GM23338 (cell line): ENCODE results near the gene TPPP3. TPM values are rescaled to one million over a fixed set of nuclear protein-coding genes. Genes with fewer than 3 reads are reported as not detected.
A peak's percentile ranks its signal among the peaks of the same experiment; 100 is the strongest.

Experiments used
- ATAC-seq: fragments of 200-7000 bp; cut with Tn5 transposase; 3 replicates; pipeline ENCODE4 v1.9.1; 2020
- DNase-seq: peaks from one replicate; pipeline ENCODE4 v3.0.0-alpha.2; 2015; ENCODE audit warnings: low spot score
- H2AFZ ChIP-seq: fragments of 200-600 bp; sonication (generic); 2 replicates; pipeline ENCODE4 v1.8.0; 2016; ENCODE audit warnings: antibody characterized with exemption, mild to moderate bottlenecking, moderate library complexity
- H3F3A ChIP-seq: fragments of 200-600 bp; sonication (generic); replicated peaks from 2 replicates; pipeline ENCODE4 v1.8.0; 2017; ENCODE audit warnings: antibody characterized with exemption, mixed run types, low read depth
- H3K27ac ChIP-seq: fragments of 200-600 bp; sonication (generic); 2 replicates; pipeline ENCODE4 v1.6.1; 2016; ENCODE audit warnings: low read depth
- H3K27me3 ChIP-seq: fragments of 200-600 bp; sonication (generic); 2 replicates; pipeline ENCODE4 v1.8.0; 2016; ENCODE audit warnings: mild to moderate bottlenecking, mixed run types, moderate library complexity; ENCODE audit not compliant: insufficient read depth
- H3K36me3 ChIP-seq: fragments of 200-600 bp; sonication (generic); 2 replicates; pipeline ENCODE4 v1.8.0; 2016; ENCODE audit warnings: mild to moderate bottlenecking; ENCODE audit not compliant: insufficient read depth
- H3K4me1 ChIP-seq: fragments of 200-600 bp; sonication (generic); 2 replicates; pipeline ENCODE4 v1.8.0; 2016; ENCODE audit warnings: mild to moderate bottlenecking, moderate library complexity; ENCODE audit not compliant: insufficient read depth
- H3K4me2 ChIP-seq: fragments of 200-600 bp; sonication (generic); 2 replicates; pipeline ENCODE4 v1.7.1; 2017; ENCODE audit warnings: mixed run types
- H3K4me3 ChIP-seq: fragments of 200-600 bp; sonication (generic); 2 replicates; pipeline ENCODE4 v1.6.1; 2016; ENCODE audit warnings: mixed run types
- H3K79me2 ChIP-seq: fragments of 200-600 bp; sonication (generic); replicated peaks from 2 replicates; pipeline ENCODE4 v1.8.0; 2017; ENCODE audit warnings: mild to moderate bottlenecking; ENCODE audit not compliant: insufficient read depth
- H3K9me2 ChIP-seq: fragments of 200-600 bp; sonication (generic); 2 replicates; pipeline ENCODE4 v1.8.0; 2017; ENCODE audit not compliant: insufficient read depth
- H4K20me1 ChIP-seq: fragments of 200-600 bp; sonication (generic); replicated peaks from 2 replicates; pipeline ENCODE4 v1.8.0; 2017; ENCODE audit warnings: mild to moderate bottlenecking; ENCODE audit not compliant: insufficient read depth
- H3K27ac Mint-ChIP-seq: 2 replicates; pipeline ENCODE4 v1.8.0; 2020; ENCODE audit warnings: inconsistent platforms, mild to moderate bottlenecking, moderate library complexity, mixed read lengths
- H3K27me3 Mint-ChIP-seq: 3 replicates; pipeline ENCODE4 v1.8.0; 2022; ENCODE audit warnings: low read depth, mild to moderate bottlenecking, moderate library complexity, mixed read lengths, inconsistent platforms; ENCODE audit not compliant: insufficient read depth, poor library complexity
- H3K36me3 Mint-ChIP-seq: 3 replicates; pipeline ENCODE4 v1.8.0; 2021; ENCODE audit warnings: low read depth, mild to moderate bottlenecking, inconsistent platforms, moderate library complexity, mixed read lengths
- H3K4me1 Mint-ChIP-seq: 3 replicates; pipeline ENCODE4 v1.8.0; 2020; ENCODE audit warnings: mild to moderate bottlenecking, inconsistent platforms, mixed read lengths
- H3K4me3 Mint-ChIP-seq: 3 replicates; pipeline ENCODE4 v1.8.0; 2021; ENCODE audit warnings: moderate library complexity, mild to moderate bottlenecking, inconsistent platforms, mixed read lengths
- H3K9me3 Mint-ChIP-seq: 3 replicates; pipeline ENCODE4 v1.8.0; 2020; ENCODE audit warnings: moderate library complexity, mild to moderate bottlenecking, inconsistent platforms, mixed read lengths
- CREB1 ChIP-seq: fragments of 250-450 bp; sonication (Bioruptor Pico); IDR thresholded peaks from 2 replicates; pipeline ENCODE4 v1.5.0; 2020; ENCODE audit warnings: low read depth, mild to moderate bottlenecking, moderate library complexity
- ETS1 ChIP-seq: IDR thresholded peaks from 2 replicates; pipeline ENCODE4 v1.6.1; 2016; ENCODE audit warnings: antibody characterized with exemption
- EZH2 ChIP-seq: fragments of 200-600 bp; sonication (generic); IDR thresholded peaks from one replicate; pipeline ENCODE4 v1.8.0; 2017; ENCODE audit warnings: antibody characterized with exemption, mild to moderate bottlenecking, low read depth; ENCODE audit not compliant: unreplicated experiment
- JUNB ChIP-seq: IDR thresholded peaks from one replicate; pipeline ENCODE4 v1.6.1; 2016; ENCODE audit warnings: antibody characterized with exemption; ENCODE audit not compliant: unreplicated experiment
- NANOG ChIP-seq: IDR thresholded peaks from 2 replicates; pipeline ENCODE4 v1.6.1; 2016; ENCODE audit warnings: antibody characterized with exemption, borderline replicate concordance
- STAT1 ChIP-seq: IDR thresholded peaks from one replicate; pipeline ENCODE4 v1.6.1; 2016; ENCODE audit warnings: antibody characterized with exemption; ENCODE audit not compliant: unreplicated experiment
- ZNF114 ChIP-seq: fragments of 250-450 bp; sonication (Bioruptor Pico); IDR thresholded peaks from 2 replicates; pipeline ENCODE4 v1.5.0; 2020; ENCODE audit warnings: mild to moderate bottlenecking, moderate library complexity
- polyA plus RNA-seq: library from polyadenylated mRNA; unstranded; fragments of >200 nt; fragmentation: Nextera tagmentation; extraction: Ambion mirVana; gene quantifications from 2 replicates; pipeline ENCODE4 v1.2.1, GENCODE V29; 2016
- total RNA-seq: library from RNA; depleted of rRNA; stranded (reverse); fragments of >200 nt; shearing (Covaris generic); gene quantifications from 2 replicates; pipeline ENCODE4 v1.2.3, GENCODE V29; 2014
- TF ChIP-seq, protein P1 (sequence below): IDR thresholded peaks from one replicate; pipeline ENCODE4 v1.6.1; 2018; ENCODE audit warnings: antibody characterized with exemption; ENCODE audit not compliant: unreplicated experiment

TPPP3 gene
- total and polyA plus RNA-seq, 2 experiments from 2014 or later, result 0.26 to 0.28 TPM

GRCh38 chr16:67423611-67424260 is 30.4 kb upstream of the TPPP3 start (continued):
- TF ChIP-seq JUNB (no peak), EZH2 (no peak), ZNF114 (CRISPR knock-in tag) (no peak), ETS1 (no peak), NANOG (no peak)
- TF ChIP-seq, protein P1, sequence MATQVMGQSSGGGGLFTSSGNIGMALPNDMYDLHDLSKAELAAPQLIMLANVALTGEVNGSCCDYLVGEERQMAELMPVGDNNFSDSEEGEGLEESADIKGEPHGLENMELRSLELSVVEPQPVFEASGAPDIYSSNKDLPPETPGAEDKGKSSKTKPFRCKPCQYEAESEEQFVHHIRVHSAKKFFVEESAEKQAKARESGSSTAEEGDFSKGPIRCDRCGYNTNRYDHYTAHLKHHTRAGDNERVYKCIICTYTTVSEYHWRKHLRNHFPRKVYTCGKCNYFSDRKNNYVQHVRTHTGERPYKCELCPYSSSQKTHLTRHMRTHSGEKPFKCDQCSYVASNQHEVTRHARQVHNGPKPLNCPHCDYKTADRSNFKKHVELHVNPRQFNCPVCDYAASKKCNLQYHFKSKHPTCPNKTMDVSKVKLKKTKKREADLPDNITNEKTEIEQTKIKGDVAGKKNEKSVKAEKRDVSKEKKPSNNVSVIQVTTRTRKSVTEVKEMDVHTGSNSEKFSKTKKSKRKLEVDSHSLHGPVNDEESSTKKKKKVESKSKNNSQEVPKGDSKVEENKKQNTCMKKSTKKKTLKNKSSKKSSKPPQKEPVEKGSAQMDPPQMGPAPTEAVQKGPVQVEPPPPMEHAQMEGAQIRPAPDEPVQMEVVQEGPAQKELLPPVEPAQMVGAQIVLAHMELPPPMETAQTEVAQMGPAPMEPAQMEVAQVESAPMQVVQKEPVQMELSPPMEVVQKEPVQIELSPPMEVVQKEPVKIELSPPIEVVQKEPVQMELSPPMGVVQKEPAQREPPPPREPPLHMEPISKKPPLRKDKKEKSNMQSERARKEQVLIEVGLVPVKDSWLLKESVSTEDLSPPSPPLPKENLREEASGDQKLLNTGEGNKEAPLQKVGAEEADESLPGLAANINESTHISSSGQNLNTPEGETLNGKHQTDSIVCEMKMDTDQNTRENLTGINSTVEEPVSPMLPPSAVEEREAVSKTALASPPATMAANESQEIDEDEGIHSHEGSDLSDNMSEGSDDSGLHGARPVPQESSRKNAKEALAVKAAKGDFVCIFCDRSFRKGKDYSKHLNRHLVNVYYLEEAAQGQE, result no peak

- Histone ChIP-seq H3K36me3 (no peaks in the 10 kb centered on the region), H4K20me1 (no peaks in the 10 kb centered on the region), H3F3A (peaks cover 11% of the 10 kb centered on the region; the same call in 1 of the 2 replicates), H3K27ac (no peak overlapping the region; the same call in 1 of the 2 replicates), H2AFZ (no peak overlapping the region), H3K79me2 (no peaks in the 10 kb centered on the region), H3K27me3 (no peaks in the 10 kb centered on the region), H3K4me2 (no peak overlapping the region), H3K4me1 (peaks cover 50% of the 10 kb centered on the region), H3K9me2 (no peaks in the 10 kb centered on the region), H3K4me3 (no peak overlapping the region)
- TF ChIP-seq JUNB (no peak), CREB1 (CRISPR knock-in tag) (no peak), EZH2 (no peak), STAT1 (no peak), ETS1 (no peak)
- DNase-seq, result no peak
- Mint-ChIP-seq H3K4me3 (no peak overlapping the region), H3K27me3 (peaks cover 29% of the 10 kb centered on the region), H3K9me3 (peaks cover 3% of the 10 kb centered on the region; the same call in 2 of the 3 replicates), H3K27ac (peak overlapping the region; percentile 89; the same call in 1 of the 2 replicates), H3K36me3 (peaks cover 3% of the 10 kb centered on the region; the same call in 1 of the 3 replicates), H3K4me1 (peaks cover 58% of the 10 kb centered on the region)
- no peak for ATAC-seq
Observed at GRCh38 chr16:67423015-67423414, 29.7 kb upstream of the TPPP3 start.
